GM18505 (cell line): ENCODE results near the gene RTTN.

ENCODE experiments used
- ATAC-seq: cut with Tn5 transposase; IDR thresholded peaks from one replicate; pipeline ENCODE4 v1.9.1; 2021; ENCODE audit not compliant: unreplicated experiment
- POLR2A ChIP-seq: IDR thresholded peaks from 4 replicates; pipeline ENCODE4 v1.6.1; 2011; ENCODE audit warnings: borderline replicate concordance; ENCODE audit not compliant: insufficient read depth, insufficient read length; ENCODE audit errors: extremely low read depth

RTTN gene

DNA sequence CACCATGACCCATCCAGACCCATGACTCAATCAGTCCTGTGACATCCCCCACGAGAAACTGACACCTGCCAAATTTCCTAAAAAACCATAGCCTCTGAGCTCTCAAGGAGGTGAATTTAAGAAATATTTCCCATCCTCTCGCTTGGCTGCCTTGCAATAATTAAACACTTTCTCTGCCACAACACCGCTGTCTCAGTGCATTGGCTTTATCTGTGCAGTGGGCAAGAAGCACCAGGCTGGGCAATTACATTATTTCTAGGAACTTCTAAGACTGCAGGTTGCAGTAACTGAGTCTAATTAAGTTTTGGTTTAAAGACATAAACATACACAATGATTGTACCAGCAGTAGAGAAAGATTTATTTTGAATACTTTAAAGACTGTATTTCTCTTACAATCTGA lies 22.0 kb upstream of the RTTN start:
- TF ChIP-seq POLR2A = no peak

DNA sequence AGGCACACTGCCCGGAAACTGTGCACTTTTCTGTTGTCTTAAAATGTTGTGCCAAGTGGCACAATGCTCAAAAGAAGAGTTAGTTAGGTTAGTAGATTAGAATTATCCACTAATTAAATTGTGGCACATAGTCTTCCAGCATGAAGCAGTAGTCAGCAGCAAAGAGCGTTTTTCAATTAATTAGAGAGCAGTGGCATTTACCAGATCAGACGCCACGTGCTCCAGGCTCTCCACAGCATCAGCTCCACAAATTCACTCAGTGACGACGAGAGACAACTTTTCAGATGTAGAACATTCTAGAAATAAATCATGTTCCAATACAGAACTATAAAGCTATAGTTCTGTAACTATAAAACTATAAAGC lies 16.4 kb upstream of the RTTN start:
- ATAC-seq = no peak

More for the DNA sequence above, 22.0 kb upstream of the RTTN start:
- no peak for ATAC-seq

DNA sequence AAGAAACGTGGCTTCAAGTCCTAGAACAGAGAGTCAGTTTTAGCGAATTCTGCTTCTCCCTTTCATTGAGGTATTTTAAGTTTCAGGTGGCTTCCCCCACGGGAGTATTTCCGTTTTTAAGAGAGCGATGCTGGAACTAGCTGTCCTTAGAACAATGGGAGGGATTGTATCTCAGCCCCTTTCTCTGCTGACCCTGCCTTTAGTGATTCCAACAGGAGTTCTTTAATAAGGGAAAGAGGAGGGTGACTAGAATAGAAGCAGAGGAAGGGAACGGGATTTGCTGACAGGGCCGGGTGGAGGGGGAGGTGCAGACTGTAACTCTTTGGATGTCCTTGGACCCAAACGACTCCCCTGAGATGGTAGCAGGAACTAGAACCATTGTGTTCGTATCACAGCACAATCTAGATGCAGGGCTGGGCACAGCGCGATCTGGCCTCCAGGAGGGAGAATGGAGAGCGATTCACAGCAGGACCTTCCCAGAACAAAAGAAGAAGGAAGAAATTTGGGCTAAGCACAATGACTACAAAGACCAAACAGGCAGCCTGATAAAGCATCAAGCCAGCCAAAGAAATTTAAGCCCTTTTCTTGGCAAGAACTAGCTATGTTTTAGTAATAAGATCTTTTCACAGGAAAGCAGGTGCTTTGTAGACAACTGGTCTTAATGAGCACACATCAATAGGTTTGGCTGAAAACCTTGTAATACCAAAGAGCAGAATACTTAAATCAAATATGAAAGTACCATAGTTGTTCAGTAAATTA lies 15.8 kb upstream of the RTTN start:
- no peak for TF ChIP-seq POLR2A
- ATAC-seq = no peak

More for the DNA sequence above, 16.4 kb upstream of the RTTN start:
- no peak for TF ChIP-seq POLR2A

DNA sequence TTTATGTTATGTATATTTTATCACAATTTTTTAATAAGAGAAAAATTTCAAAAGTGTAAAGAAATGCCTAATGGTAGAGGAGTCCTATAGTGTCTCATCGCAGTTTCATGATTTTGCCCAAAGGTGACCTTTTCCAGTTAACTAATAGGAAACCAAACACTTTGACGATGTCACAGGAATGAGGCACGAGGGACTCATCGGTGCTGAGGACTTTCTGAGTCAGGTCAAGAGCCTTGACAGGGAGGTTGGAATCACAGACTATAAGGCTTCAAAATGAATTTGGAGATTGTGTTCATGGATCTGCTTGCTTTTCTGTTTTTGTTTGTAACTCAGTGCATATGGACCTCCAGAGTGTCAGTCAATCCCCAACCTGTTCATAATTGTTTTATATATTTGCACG lies 15.1 kb upstream of the RTTN start:
- no peak for ATAC-seq
- no peak for TF ChIP-seq POLR2A

DNA sequence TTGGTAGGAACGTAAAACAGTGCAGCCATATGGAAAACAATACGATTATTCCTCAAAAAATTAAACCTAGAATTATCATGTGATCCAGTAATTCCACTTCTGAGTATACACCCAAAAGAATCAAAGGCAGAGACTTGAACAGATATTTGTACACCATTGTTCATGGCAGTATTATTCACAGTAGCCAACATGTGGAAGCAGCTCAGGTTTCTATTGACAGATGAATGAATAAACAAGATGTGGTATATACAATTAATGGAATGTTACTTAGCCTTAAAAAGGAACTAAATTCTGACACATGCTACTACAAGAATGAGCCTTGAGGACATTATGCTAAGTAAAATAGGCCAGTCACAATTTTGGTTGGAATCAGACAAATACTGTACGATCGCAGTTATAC lies 14.2 kb upstream of the RTTN start:
- TF ChIP-seq POLR2A = no peak
- ATAC-seq = no peak

DNA sequence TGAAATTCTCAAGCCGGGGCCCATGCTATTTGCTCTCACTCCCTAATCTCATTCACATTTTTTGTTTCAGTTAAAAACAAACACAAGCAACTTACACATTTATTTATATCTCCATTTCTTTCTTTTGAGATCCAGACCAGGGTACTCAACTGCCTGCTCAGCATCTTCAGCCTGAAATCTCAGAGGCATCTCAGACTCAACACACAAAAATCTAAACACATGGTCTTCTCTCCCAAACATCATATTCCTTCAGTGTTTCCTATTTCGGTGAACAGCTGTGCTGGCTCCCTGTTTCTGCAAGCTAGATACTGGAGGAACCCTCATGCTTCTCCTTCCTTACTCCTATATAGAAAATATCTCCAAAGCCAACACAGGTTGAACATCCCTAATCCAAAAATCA lies 11.3 kb upstream of the RTTN start:
- ATAC-seq = no peak
- no peak for TF ChIP-seq POLR2A

DNA sequence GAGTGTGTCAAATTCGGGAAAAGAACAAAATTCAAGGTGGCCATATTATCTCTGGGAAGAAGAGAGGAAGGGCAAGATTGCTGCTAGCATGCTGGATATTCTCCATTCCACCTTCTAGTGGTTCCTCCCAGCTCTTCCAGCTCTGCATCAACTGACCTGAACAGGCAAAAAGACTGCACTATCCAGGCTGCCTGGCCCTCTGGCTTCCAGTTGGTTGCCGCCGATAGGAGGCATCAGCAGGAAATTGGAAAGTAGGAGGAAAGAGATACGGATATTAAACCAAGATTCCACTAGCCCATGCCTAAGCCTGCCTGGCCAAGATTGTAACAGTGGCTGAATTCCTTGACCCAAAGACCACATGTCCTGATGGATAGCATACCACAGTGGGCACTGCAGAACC lies 1.7 kb upstream of the RTTN start:
- no peak for TF ChIP-seq POLR2A
- ATAC-seq = no peak

DNA sequence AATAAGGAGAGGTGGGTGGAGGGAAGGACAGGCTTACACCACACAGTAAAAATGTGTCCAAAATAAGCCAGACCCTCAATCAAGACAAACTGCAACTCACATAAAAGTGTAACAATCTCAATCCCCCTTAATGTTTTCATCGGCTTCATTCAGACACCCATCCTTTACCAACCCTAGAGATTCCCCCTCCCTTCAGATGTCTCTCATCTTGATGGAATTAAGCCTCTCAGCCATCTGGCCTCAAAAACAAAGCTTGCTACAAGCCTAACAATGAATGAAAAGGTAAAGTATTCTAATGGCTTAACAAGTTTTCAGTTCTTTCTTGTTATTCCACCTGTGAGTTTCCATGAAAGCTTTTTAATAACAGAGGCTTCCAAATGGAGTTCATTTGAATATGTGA lies 5.2 kb downstream of the RTTN start:
- ATAC-seq = no peak
- TF ChIP-seq POLR2A = no peak

DNA sequence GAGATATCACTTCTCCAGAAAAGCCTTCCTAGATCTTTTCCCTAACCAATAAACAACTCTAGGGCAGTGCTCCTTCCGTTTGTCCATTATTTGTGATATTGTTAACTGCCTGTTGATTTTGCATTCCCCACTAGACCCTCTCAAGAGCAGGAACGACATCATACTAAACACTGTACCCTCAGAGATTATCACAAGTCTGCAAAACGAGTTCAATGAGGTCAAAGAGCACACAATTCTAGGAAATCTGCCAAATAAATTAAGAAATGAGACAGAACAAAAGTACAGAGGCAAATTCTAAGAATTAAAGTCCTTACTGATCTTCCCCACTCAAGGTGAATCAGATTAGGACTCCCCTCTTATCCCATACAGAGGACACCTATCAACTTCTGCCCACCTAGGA lies 7.6 kb downstream of the RTTN start:
- TF ChIP-seq POLR2A = no peak
- ATAC-seq = no peak

DNA sequence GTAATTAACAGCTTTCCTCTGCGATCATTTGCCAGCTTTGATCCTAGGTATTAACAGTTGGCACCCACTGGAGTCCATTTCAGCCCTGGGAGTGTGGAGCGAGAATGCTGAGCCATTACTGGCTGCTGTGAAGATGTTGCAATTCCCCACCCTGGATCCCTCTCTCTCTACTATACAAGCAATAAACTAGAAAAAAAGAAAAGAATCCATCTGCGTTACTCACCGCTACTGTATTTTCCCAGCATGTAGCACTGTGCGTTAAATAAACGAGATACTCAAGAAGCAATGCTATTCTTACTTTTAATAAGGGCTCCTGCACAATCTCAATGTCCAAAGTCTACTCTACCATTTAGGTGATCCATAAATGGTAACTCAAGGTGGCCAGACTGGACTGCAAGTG lies 8.5 kb downstream of the RTTN start:
- TF ChIP-seq POLR2A = no peak

DNA sequence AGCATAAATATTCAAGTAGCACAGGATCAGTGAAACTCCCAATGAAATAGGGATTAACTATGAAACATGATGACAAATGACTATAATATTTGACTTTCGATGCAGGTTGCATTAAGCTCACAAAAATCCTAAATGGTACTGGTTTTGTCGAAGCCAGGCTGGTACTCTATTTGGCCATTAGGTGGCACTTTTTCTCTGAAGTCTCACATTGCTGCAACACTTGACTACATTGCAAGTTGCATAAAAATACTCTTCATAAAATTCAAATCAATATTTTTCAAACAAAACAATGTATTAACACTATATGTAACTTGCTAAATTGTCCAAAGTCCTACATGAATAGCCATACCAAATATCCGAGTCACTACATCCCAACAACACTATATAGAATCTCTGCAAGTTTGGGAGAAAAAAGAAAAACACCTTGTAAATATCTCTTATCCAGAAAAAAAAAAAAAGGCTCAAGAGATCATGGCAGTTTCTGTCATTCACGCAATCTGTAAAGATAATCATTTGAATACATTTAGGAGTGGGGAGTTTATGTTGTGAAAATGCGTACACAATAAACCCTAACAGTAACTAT lies 9.5 kb downstream of the RTTN start:
- ATAC-seq = no peak
- no peak for TF ChIP-seq POLR2A

More for the DNA sequence above, 8.5 kb downstream of the RTTN start:
- ATAC-seq = no peak

DNA sequence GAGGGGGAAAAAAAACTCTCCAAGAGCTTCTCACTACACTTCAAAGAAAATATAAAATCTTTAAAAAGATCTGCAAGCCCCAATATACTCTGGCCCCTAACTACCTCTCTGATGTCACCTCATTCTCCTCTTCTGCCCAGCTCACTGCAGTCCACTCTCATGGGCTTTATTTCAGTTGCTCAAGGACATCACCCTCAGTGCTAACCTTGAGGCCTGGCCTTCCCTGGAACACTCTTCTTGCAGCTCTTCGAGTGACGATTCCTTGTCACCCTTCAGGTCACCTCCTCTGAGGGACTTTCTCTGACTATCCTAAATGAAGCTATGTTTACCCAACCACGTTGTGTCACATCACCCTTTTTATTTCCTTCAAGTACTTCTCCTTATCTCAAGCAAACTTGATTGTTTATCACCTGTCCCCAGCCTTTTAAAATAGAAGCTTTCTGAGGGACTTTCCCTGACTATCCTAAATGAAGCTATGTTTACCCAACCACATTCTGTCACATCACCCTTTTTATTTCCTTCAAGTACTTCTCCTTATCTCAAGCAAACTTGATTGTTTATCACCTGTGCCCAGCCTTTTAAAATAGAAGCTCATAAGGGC lies 10.4 kb downstream of the RTTN start:
- peak; percentile 43 for ATAC-seq
- no peak for TF ChIP-seq POLR2A

DNA sequence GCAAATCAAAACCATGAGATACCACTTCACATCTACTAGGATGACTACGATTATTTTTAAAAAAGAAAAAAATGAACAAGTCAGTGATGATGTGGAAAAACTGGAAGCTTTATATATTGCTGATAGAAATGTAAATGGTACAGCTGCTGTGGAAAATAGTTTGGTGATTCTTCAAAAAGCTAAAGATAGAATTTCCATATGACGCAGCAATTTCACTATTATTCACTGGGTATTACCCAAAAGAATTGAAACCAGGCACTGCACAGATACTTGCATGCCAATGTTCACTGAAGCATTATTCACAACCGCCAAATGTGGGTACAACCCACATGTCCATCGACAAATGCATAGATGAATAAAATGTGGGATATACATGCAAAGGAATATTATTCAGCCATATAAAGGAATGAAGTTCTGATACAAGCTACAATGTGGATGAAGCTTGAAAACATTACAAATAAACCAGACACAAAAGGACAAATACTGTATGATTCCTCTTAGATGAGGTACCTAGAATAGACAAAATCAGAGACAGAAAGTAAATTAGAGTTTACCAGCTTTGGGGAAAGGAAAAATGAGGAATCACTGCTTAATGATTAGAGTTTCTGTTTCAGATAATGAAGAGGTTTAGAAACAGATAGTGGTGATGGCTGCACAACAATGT lies 11.1 kb downstream of the RTTN start:
- TF ChIP-seq POLR2A = no peak
- peak; percentile 74 for ATAC-seq

DNA sequence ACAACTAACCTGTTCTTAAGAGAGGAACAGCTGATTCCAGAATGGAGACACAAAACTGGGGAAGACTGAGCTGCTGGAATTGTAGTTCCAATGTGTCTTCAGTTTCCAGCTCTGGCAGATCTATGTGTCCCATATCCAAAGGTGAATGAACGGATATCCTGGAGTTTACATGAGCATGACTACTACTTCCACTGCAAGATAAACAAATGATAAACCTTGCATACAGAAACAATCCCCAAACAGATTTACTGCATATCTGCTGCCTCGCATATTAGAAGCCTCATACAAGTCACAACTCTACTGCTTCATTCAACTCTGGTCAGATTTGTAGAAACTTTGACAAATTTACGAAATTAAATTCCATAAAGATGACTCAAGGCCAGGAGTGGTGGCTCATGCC lies 15.0 kb downstream of the RTTN start:
- no peak for TF ChIP-seq POLR2A

More for the DNA sequence above, 15.0 kb downstream of the RTTN start:
- ATAC-seq = no peak
